ENCODE data around the gene UBAC2. TPM values are rescaled to one million over a fixed set of nuclear protein-coding genes. Genes with fewer than 3 reads are reported as not detected.

Gene UBAC2
- total and polyA plus RNA-seq, 4 donors, result 49.9 to 77.1 (median 53.7) TPM

DNA sequence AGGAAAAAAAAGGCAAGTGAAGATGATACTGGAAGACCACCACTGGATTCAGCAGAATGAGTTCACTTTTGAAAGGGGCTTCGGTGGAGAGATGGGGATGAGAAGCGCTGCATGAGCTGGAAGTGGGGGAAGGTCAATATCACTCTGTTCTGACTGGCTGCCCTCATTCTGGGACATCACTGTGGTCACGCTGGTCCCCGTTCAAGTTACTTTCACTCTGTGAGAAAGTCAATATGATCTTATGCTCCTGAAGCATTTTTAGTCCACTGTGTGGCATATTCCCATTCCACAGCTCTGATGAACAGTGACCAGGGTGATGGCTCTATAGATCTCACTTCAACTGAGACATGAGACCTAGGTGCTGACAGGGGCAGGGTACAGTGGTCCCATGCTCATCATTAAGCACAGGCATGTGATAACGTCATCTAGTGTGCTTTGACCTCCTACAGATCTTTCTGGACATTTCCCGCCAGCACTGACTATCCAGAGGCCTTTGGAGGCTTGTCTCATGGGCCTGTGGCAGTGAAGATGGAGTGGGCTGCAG, 146.8 kb downstream of the UBAC2 start:
- Histone ChIP-seq H3K27me3 (ENCODE audit: control insufficient read depth in 3 of 3, insufficient read depth in 3 of 3, low read length in 2 of 3) (no peaks in the 10 kb centered on the region), H3K9ac (ENCODE audit: insufficient read depth in 1 of 2, low read length in 2 of 2) (no peak overlapping the region), H3K4me1 (ENCODE audit: control insufficient read depth in 5 of 5, insufficient read depth in 5 of 5, low read length in 5 of 5) (no peaks in the 10 kb centered on the region), H3K9me3 (ENCODE audit: control insufficient read depth in 4 of 4, insufficient read depth in 3 of 4, low read length in 3 of 4) (no peaks in the 10 kb centered on the region), H3K4me3 (no peak overlapping the region), H3K36me3 (ENCODE audit: control insufficient read depth in 4 of 4, insufficient read depth in 4 of 4, low read length in 4 of 4) (peaks cover 13 to 30% (median 16%) of the 10 kb centered on the region in 4 donors), H3K27ac (ENCODE audit: low read depth in 1 of 2, low read length in 1 of 2) (no peak overlapping the region)
- ATAC-seq (ENCODE audit: insufficient read depth, low FRiP score), result no peak
- WGBS, 2 donors, result 91 to 95% methylated on average over 6 of the region's 6 CpGs
- TF ChIP-seq, protein P1, sequence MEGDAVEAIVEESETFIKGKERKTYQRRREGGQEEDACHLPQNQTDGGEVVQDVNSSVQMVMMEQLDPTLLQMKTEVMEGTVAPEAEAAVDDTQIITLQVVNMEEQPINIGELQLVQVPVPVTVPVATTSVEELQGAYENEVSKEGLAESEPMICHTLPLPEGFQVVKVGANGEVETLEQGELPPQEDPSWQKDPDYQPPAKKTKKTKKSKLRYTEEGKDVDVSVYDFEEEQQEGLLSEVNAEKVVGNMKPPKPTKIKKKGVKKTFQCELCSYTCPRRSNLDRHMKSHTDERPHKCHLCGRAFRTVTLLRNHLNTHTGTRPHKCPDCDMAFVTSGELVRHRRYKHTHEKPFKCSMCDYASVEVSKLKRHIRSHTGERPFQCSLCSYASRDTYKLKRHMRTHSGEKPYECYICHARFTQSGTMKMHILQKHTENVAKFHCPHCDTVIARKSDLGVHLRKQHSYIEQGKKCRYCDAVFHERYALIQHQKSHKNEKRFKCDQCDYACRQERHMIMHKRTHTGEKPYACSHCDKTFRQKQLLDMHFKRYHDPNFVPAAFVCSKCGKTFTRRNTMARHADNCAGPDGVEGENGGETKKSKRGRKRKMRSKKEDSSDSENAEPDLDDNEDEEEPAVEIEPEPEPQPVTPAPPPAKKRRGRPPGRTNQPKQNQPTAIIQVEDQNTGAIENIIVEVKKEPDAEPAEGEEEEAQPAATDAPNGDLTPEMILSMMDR (IDR thresholded peaks at IDR 0.05; ENCODE audit: control extremely low read depth, extremely low read depth), result no peak
- no peak for DNase-seq

DNA sequence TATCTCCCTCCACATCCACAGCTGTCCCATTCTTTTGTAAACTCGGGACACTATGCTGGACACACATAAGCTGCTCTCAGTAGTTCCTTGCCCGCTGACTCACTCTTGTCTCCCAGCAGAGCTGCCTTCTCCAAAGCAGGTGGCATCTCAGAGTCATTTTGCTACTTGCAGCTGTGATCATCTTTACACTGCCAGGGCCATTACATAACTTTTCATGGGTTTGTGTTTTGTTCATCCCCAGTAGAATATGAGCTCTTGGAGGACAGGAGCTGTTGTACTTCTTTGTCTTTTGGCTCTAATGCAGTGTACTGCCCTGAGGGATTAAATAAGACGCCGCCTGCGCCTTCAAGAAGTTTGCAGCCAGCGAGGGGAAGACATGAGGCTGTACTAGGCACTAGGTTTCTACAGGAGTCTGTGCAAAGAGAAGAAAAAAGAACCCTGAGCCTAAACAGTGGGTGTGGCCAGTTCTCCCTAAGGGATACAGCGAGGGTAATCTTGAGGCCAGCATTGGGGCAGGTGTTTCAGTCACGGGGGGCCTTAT, 147.3 kb downstream of the UBAC2 start:
- Histone ChIP-seq H3K27me3 (ENCODE audit: control insufficient read depth in 3 of 3, insufficient read depth in 3 of 3, low read length in 2 of 3) (no peaks in the 10 kb centered on the region), H3K4me3 (no peak overlapping the region), H3K27ac (ENCODE audit: low read depth in 1 of 2, low read length in 1 of 2) (no peak overlapping the region), H3K4me1 (ENCODE audit: control insufficient read depth in 5 of 5, insufficient read depth in 5 of 5, low read length in 5 of 5) (no peaks in the 10 kb centered on the region), H3K9me3 (ENCODE audit: control insufficient read depth in 4 of 4, insufficient read depth in 3 of 4, low read length in 3 of 4) (no peaks in the 10 kb centered on the region), H3K9ac (ENCODE audit: insufficient read depth in 1 of 2, low read length in 2 of 2) (no peak overlapping the region), H3K36me3 (ENCODE audit: control insufficient read depth in 4 of 4, insufficient read depth in 4 of 4, low read length in 4 of 4) (peaks cover 11 to 25% (median 13%) of the 10 kb centered on the region in 4 donors)
- DNase-seq (no peak), ATAC-seq (ENCODE audit: insufficient read depth, low FRiP score) (no peak)
- TF ChIP-seq, protein P1 (IDR thresholded peaks at IDR 0.05; ENCODE audit: control extremely low read depth, extremely low read depth), result no peak
- WGBS, 2 donors, result 95% methylated on average over 8 of the region's 8 CpGs

DNA sequence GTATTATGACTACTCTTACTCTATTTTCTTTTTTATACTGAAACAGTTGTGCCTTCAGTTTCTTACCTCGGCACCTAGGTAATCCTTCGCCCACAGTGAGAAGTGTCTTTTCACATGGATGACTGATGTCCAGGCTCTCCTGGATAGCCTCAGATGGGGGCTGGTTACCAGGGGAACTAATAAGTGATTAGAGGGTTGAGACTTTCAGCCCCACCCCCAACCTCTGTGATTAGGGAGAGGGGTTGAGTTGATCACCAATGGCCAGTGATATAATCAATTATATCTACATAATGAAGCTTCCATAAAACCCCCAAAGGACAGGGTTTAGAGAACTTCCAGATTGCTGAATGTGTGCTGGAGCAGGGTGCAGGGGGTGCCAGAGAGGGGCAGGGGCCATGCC, 149.5 kb downstream of the UBAC2 start:
- H3K36me3 ChIP-seq (ENCODE audit: control insufficient read depth in 4 of 4, insufficient read depth in 4 of 4, low read length in 4 of 4), result peaks cover 5 to 15% (median 8%) of the 10 kb centered on the region in 4 donors
- H3K27me3 ChIP-seq (ENCODE audit: control insufficient read depth in 3 of 3, insufficient read depth in 3 of 3, low read length in 2 of 3), result no peaks in the 10 kb centered on the region
- H3K4me3 ChIP-seq, result no peak overlapping the region
- no peak overlapping the region for H3K9ac ChIP-seq (ENCODE audit: insufficient read depth in 1 of 2, low read length in 2 of 2)
- H3K4me1 ChIP-seq (ENCODE audit: control insufficient read depth in 5 of 5, insufficient read depth in 5 of 5, low read length in 5 of 5), result no peaks in the 10 kb centered on the region
- TF ChIP-seq, protein P1 (IDR thresholded peaks at IDR 0.05; ENCODE audit: control extremely low read depth, extremely low read depth), result no peak
- H3K27ac ChIP-seq (ENCODE audit: low read depth in 1 of 2, low read length in 1 of 2), result no peak overlapping the region
- WGBS, 2 donors, result 95 to 96% methylated on average over 2 of the region's 2 CpGs
- H3K9me3 ChIP-seq (ENCODE audit: control insufficient read depth in 4 of 4, insufficient read depth in 3 of 4, low read length in 3 of 4), result no peaks in the 10 kb centered on the region
- no peak for ATAC-seq (ENCODE audit: insufficient read depth, low FRiP score)
- DNase-seq, result no peak

DNA sequence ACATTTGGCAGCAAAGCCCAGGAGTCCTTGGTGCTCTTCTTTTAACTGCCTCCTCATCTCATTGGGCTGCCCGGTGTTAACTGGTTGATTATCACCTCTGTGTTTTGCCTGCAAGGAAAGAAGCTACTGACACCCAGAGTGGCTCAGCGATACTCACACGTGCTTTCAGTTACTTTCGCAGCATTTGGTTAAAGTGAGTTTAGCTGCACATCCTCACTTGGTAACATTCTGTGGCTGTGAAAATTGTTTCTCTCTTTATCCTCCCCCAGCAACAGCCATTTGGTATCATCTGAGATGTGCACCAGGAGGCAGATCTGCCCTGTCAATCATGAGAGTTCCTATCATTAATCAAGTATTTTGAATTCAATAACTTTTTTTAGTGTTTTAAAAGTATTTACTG, 151.1 kb downstream of the UBAC2 start:
- no peak overlapping the region for H3K27ac ChIP-seq (ENCODE audit: low read depth in 1 of 2, low read length in 1 of 2)
- TF ChIP-seq, protein P1 (IDR thresholded peaks at IDR 0.05; ENCODE audit: control extremely low read depth, extremely low read depth), result no peak
- H3K4me1 ChIP-seq (ENCODE audit: control insufficient read depth in 5 of 5, insufficient read depth in 5 of 5, low read length in 5 of 5), result peaks cover 0 to 6% (median 1%) of the 10 kb centered on the region in 5 donors
- WGBS, 2 donors, result 83 to 90% methylated on average over 4 of the region's 4 CpGs
- H3K27me3 ChIP-seq (ENCODE audit: control insufficient read depth in 3 of 3, insufficient read depth in 3 of 3, low read length in 2 of 3), result no peaks in the 10 kb centered on the region
- no peaks in the 10 kb centered on the region for H3K9me3 ChIP-seq (ENCODE audit: control insufficient read depth in 4 of 4, insufficient read depth in 3 of 4, low read length in 3 of 4)
- no peak overlapping the region for H3K9ac ChIP-seq (ENCODE audit: insufficient read depth in 1 of 2, low read length in 2 of 2)
- no peak overlapping the region for H3K4me3 ChIP-seq
- peaks cover 4 to 14% (median 6%) of the 10 kb centered on the region in 4 donors for H3K36me3 ChIP-seq (ENCODE audit: control insufficient read depth in 4 of 4, insufficient read depth in 4 of 4, low read length in 4 of 4)
- DNase-seq (no peak), ATAC-seq (ENCODE audit: insufficient read depth, low FRiP score) (no peak)
